Endodermal cell (in vitro differentiated cells): Measurements from ENCODE around the gene CNOT4. TPM values are rescaled to one million over a fixed set of nuclear protein-coding genes. Genes with fewer than 3 reads are reported as not detected.

Experiments
- DNase-seq: peaks from one replicate; pipeline ENCODE4 v3.0.0-alpha.2; 2017
- H3K27ac ChIP-seq: 2 replicates; pipeline ENCODE4 v1.5.1; 2013; ENCODE audit warnings: mild to moderate bottlenecking, low read depth, low read length, moderate library complexity
- H3K27me3 ChIP-seq: 2 replicates; pipeline ENCODE4 v1.6.1; 2013; ENCODE audit warnings: mild to moderate bottlenecking, low read length, moderate library complexity; ENCODE audit not compliant: insufficient read depth, control insufficient read depth, poor library complexity, severe bottlenecking
- H3K36me3 ChIP-seq: 2 replicates; pipeline ENCODE4 v1.7.0; 2013; ENCODE audit warnings: mild to moderate bottlenecking, low read length, moderate library complexity; ENCODE audit not compliant: control insufficient read depth, insufficient read depth
- H3K4me1 ChIP-seq: one replicate; pipeline ENCODE4 v1.7.0; 2013; ENCODE audit warnings: low read length; ENCODE audit not compliant: control insufficient read depth, insufficient read depth
- H3K4me3 ChIP-seq: 2 replicates; pipeline ENCODE4 v1.5.1; 2013; ENCODE audit warnings: mild to moderate bottlenecking, low read length, moderate library complexity
- H3K9ac ChIP-seq: 2 replicates; pipeline ENCODE4 v1.6.1; 2013; ENCODE audit warnings: mild to moderate bottlenecking, low read length, moderate library complexity; ENCODE audit not compliant: poor library complexity, severe bottlenecking; ENCODE audit errors: extremely low read depth
- H3K9me3 ChIP-seq: 2 replicates; pipeline ENCODE4 v1.6.1; 2013; ENCODE audit warnings: mild to moderate bottlenecking, low read length, moderate library complexity; ENCODE audit not compliant: control insufficient read depth
- H3K27ac Mint-ChIP-seq: 2 replicates; pipeline ENCODE4 v1.8.0; 2020; ENCODE audit warnings: mixed read lengths
- H3K27me3 Mint-ChIP-seq: 2 replicates; pipeline ENCODE4 v1.8.0; 2021; ENCODE audit warnings: mild to moderate bottlenecking, mixed read lengths; ENCODE audit not compliant: insufficient read depth
- H3K36me3 Mint-ChIP-seq: 2 replicates; pipeline ENCODE4 v1.8.0; 2020; ENCODE audit warnings: low read depth, mixed read lengths
- H3K4me1 Mint-ChIP-seq: 2 replicates; pipeline ENCODE4 v1.8.0; 2020; ENCODE audit warnings: mixed read lengths
- H3K4me3 Mint-ChIP-seq: 2 replicates; pipeline ENCODE4 v1.8.0; 2020; ENCODE audit warnings: mild to moderate bottlenecking, moderate library complexity, mixed read lengths
- H3K9me3 Mint-ChIP-seq: 2 replicates; pipeline ENCODE4 v1.8.0; 2020; ENCODE audit warnings: mild to moderate bottlenecking, mixed read lengths
- CTCF ChIP-seq: fragments of 200-600 bp; sonication (generic); conservative IDR thresholded peaks from 2 replicates; pipeline ENCODE4 v1.5.0; 2021; ENCODE audit warnings: antibody characterized with exemption, mild to moderate bottlenecking
- WGBS, 2 experiments: methylation state at CpG; one replicate each; pipeline versions ENCODE4 v1.1.5 to v1.1.7; 2013; ENCODE audit warnings: missing lambda C conversion rate in 2 of 2, mixed read lengths in 1 of 2; ENCODE audit not compliant: insufficient coverage in 1 of 2, insufficient read length in 1 of 2; 5-methylcytosine and 5-hydroxymethylcytosine counted together
- total RNA-seq, 2 donors: library from RNA; stranded (reverse); fragmentation: NEBNext Ultra II Directional in 1 of 2; extraction: Animal tissue kit (Norgen Biotek cat#: 25700) in 1 of 2; gene quantifications; 2 replicates in 1 of 2; 3 replicates in 1 of 2; pipeline ENCODE4 v1.2.1, GENCODE V29; 2021

CNOT4 gene
- total RNA-seq, 2 donors from 2014 or later = 22.7 to 23.8 TPM

- peaks cover 14% of the 10 kb centered on the region for H3K36me3 Mint-ChIP-seq
Measured at GRCh38 chr7:135391514-135391913, 118.4 kb downstream of the CNOT4 start.

GRCh38 chr7:135390829-135391228, 119.1 kb downstream of the CNOT4 start:
- Mint-ChIP-seq H3K27ac (no peak overlapping the region), H3K4me1 (peaks cover 18% of the 10 kb centered on the region), H3K4me3 (no peak overlapping the region), H3K9me3 (no peaks in the 10 kb centered on the region), H3K27me3 (no peaks in the 10 kb centered on the region), H3K36me3 (peaks cover 12% of the 10 kb centered on the region)
- Histone ChIP-seq H3K4me3 (no peak overlapping the region), H3K9ac (no peak overlapping the region), H3K4me1 (no peaks in the 10 kb centered on the region), H3K27ac (no peak overlapping the region), H3K36me3 (peaks cover 32% of the 10 kb centered on the region), H3K9me3 (no peaks in the 10 kb centered on the region), H3K27me3 (no peaks in the 10 kb centered on the region)
- no peak for DNase-seq
- TF ChIP-seq CTCF = no peak

More at GRCh38 chr7:135391514-135391913, 118.4 kb downstream of the CNOT4 start:
- Histone ChIP-seq H3K9ac (no peak overlapping the region), H3K27ac (no peak overlapping the region), H3K4me3 (no peak overlapping the region), H3K36me3 (peaks cover 32% of the 10 kb centered on the region), H3K27me3 (no peaks in the 10 kb centered on the region), H3K4me1 (no peaks in the 10 kb centered on the region), H3K9me3 (no peaks in the 10 kb centered on the region)
- H3K4me1 Mint-ChIP-seq = peaks cover 16% of the 10 kb centered on the region
- 94% methylated on average over 3 of the region's 3 CpGs; no CpG with 5 or more reads in 1 of the 2 experiments for WGBS, 2 experiments
- DNase-seq = no peak
- H3K27me3 Mint-ChIP-seq = no peaks in the 10 kb centered on the region
- no peak for TF ChIP-seq CTCF
- H3K4me3 Mint-ChIP-seq = no peak overlapping the region
- H3K27ac Mint-ChIP-seq = no peak overlapping the region
- H3K9me3 Mint-ChIP-seq = no peaks in the 10 kb centered on the region

GRCh38 chr7:135389971-135390370, 119.9 kb downstream of the CNOT4 start:
- no peak overlapping the region for H3K9ac ChIP-seq
- H3K9me3 ChIP-seq = no peaks in the 10 kb centered on the region
- 96 to 100% methylated on average over 2 to 3 of the region's 3 CpGs for WGBS, 2 experiments
- H3K36me3 Mint-ChIP-seq = peaks cover 7% of the 10 kb centered on the region
- H3K27ac Mint-ChIP-seq = no peak overlapping the region
- no peak overlapping the region for H3K4me3 Mint-ChIP-seq
- no peak overlapping the region for H3K27ac ChIP-seq
- no peak overlapping the region for H3K4me3 ChIP-seq
- DNase-seq = no peak
- H3K36me3 ChIP-seq = peaks cover 26% of the 10 kb centered on the region
- no peaks in the 10 kb centered on the region for H3K4me1 ChIP-seq
- no peak for TF ChIP-seq CTCF
- H3K27me3 Mint-ChIP-seq = no peaks in the 10 kb centered on the region
- H3K9me3 Mint-ChIP-seq = no peaks in the 10 kb centered on the region
- H3K4me1 Mint-ChIP-seq = peaks cover 18% of the 10 kb centered on the region
- H3K27me3 ChIP-seq = no peaks in the 10 kb centered on the region
